Cardiac septum (tissue), 1 donor: Measurements from ENCODE around the gene STARD9. TPM values are rescaled to one million over a fixed set of nuclear protein-coding genes. Genes with fewer than 3 reads are reported as not detected.
"Not testable (repeated sequence)": the region's sequence is repeated elsewhere in the genome, so short reads cannot be mapped to it uniquely, and the experiment has no call there.

ENCODE experiments used
- DNase-seq: peaks from one replicate; pipeline ENCODE4 v3.0.0-alpha.2; 2020; ENCODE audit warnings: low spot score
- intact Hi-C: fragments of 100-400 bp; cut with DNase I; formaldehyde crosslinking; loops from one replicate; pipeline ENCODE4 v1.14.0; 2022
- total RNA-seq: library from RNA; stranded (reverse); fragmentation: NEBNext Ultra II Directional; extraction: Animal tissue kit (Norgen Biotek cat#: 25700); gene quantifications from one replicate; pipeline ENCODE4 v1.2.1, GENCODE V29; 2021
- donor health status: DM: no; HTN: no; CAD: no.

The STARD9 gene
- total RNA-seq, 1 donor from 2014 or later, result 9.2 TPM

DNA sequence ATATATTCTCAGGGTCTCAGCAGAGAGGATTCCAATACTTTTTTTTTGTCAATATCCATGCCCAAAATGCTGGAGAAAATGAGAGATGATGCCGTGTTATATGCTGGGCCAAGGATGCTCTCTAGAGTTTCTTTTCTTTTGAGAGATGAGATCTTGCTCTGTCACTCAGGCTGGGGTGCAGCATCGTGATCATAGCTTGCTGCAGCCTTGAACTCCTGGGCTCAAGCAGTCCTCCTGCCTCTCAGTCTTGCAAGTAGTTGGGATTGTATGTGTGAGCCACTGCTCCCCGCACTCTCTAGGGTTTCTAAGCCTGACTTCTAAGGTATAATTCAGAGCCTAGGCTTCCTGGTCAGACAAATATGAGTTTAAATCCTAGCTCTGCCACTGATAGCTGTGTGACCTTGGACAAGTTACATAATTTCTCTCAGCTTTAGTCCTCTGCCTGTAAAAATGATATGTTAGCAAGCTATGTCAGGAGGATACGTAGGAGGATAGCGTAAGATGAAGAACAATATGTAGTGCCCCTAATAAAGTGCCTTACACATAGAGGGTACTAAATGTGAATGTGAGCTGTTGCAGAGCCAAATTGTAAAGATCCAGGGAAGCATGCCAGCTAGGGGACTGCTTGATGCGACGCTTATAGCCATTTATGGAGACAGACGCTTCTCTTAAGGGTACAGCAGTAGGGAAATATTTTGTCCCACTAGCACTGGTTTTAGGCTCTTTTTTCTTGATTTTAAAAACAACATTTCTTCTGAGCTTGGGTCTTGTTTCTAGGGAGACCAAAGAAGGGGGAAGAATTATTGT, 7.4 kb downstream of the STARD9 start:
- no peak for DNase-seq
- intact Hi-C loops, result no loop called here

DNA sequence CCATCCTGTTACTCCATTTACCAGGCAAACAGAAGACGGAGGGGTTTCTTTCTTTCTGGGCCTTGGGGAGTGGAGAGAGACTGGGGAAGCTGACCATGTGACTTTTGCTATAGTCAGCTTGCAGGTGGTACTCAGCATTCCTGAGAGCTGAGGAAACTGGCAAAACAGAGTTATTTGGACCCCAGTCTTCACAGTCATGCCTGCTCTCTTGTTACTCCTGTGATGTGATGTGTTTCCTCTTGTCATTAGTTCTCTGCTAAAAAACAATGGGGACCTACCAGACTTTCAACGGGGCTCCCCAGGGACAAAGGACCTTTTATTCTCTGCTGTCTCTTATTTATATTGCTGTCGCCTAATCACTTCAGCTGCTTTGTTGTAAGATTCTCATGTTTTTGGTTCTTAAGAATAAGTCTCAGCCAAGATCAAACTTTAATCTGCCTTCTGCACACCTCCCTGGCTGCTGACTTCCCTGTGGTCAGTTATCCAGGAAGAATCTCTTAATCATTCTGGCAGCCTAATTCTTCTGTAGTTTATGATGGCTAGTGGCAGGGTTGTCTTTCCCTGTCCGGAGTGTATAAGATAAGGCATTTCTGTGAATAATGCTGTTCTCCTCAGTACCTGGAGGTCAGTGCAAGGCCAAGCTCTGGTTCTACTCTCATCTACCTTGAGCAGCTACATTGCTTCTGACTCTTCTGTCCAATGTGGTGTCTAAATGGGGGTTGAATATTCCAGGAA, 8.8 kb downstream of the STARD9 start:
- DNase-seq, result no peak
- intact Hi-C loops, result no loop called here

DNA sequence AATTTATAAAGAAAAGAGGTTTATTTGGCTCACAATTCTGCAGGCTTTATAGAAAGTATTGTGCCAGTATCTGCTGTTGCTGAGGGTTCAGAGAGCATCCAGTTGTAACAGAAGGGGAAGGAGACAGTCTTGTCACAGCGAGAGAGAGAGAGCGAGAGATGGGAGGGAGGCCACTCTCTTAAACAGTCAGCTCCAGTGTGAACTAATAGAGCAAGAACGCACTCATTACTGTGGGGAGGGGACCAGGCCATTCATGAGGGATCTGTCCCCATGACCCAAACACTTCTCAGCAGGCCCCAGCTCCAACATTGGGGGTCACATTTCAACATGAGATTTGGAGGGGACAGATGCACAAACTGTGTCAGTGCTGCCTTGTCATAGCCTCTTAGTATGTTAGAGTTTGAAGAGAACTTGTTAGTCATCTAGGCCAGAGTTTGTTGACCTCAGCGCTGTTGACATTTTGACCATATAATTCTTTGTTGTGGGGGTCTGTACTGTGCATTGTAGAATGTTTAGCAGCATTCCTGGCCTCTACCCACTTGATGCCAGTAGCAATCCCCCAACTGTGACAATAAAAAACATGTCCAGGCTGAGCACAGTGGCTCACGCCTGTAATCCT, 15.3 kb downstream of the STARD9 start:
- intact Hi-C loops, result loop anchor here (5.0 kb wide), 1 partner anchor 57 kb away; no protein-coding TSS in a partner anchor
- DNase-seq, result no peak

DNA sequence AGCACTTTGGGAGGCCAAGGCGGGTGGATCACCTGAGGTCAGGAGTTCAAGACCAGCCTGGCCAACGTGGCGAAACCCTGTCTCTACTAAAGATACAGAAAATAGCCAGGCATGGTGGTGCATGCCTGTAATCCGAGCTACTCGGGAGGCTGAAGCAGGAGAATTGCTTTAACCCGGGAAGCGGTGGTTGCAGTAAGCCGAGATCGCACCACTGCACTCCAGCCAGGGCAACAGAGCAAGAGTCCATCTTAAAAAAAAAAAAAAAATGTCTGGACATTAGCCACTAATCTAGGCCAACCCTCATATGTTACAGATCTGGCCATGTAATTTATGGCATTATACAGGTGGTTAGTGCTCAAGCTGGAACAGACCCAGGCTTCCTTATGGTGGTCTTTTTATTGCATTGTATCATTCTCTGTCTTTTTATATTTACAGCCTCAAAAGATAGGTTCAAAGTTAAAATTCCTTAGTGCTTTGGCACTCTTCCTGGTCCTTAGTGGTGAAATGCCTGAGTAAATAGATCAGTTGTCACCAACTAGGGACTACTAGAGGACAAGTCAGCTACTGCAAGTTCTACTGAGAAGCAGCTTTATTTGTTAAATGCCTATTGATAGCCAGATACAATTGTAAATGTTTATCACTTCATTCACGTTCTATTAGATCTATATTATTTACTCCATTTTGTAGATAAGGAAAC, 16.0 kb downstream of the STARD9 start:
- intact Hi-C loops, result loop anchor here (5.0 kb wide), 1 partner anchor 56 kb away; no protein-coding TSS in a partner anchor

DNA sequence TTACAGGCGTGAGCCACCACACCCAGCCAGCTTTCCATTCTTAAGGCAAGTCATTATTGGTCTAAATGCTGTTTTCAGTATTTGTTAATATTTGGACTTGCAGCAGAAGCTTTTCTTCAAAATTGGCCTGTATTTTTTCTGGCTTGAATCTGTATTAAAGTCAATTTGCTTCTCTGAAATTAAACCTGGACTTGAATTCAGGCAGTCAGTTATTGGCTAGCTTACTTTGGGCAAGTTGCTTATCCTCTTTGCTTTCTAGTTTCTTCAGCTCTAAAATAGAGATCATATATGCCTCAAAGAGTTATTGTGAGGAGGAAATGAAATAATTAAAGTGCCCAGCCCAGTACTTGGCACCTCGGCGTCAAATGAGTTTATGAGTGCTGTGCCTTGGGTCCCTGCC, 17.3 kb downstream of the STARD9 start:
- no peak for DNase-seq

More for the DNA sequence above, 16.0 kb downstream of the STARD9 start:
- no peak for DNase-seq

DNA sequence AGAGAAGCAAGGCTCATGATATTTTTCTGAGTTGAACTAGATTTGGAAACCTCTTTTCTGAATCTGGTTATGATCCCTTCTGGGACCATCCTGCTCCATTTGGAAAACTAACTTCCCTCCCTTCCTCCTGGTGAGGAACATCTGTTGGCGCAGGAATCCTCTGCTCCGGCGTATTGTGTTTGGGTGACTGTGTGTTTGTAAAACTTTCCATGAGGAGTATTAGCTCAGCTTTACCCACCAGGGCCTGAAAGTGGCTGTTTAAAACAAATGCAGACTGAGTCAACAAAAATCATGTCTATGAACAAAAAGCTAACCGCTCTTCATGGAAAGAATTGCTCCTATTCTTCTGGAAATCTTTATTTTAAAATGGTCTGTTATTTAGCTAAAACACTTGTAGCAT, 17.7 kb downstream of the STARD9 start:
- intact Hi-C loops, result loop anchor here (5.0 kb wide), 1 partner anchor 54 kb away; no protein-coding TSS in a partner anchor
- no peak for DNase-seq

More for the DNA sequence above, 17.3 kb downstream of the STARD9 start:
- intact Hi-C loops, result loop anchor here (5.0 kb wide), 1 partner anchor 55 kb away; no protein-coding TSS in a partner anchor

DNA sequence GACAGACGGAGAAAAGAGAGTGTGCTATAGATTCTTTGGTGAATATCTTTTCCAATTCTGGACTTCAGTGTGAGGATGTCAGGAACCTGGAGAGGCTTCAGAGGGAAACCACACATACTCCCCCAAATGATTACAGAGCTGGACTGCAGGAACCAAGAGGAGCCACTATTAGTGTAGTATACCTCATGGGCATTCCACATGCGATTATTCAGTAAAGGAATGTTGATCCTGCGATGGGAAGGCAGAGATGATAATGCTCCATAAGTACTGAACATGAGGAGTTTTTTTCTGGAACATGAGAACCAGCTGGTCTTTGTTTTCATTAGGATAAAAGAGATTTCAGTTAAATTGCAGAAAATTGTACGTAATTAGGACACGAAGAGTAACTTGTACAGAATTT, 18.7 kb downstream of the STARD9 start:
- DNase-seq, result no peak
- intact Hi-C loops, result loop anchor here (5.0 kb wide), 1 partner anchor 53 kb away; no protein-coding TSS in a partner anchor

DNA sequence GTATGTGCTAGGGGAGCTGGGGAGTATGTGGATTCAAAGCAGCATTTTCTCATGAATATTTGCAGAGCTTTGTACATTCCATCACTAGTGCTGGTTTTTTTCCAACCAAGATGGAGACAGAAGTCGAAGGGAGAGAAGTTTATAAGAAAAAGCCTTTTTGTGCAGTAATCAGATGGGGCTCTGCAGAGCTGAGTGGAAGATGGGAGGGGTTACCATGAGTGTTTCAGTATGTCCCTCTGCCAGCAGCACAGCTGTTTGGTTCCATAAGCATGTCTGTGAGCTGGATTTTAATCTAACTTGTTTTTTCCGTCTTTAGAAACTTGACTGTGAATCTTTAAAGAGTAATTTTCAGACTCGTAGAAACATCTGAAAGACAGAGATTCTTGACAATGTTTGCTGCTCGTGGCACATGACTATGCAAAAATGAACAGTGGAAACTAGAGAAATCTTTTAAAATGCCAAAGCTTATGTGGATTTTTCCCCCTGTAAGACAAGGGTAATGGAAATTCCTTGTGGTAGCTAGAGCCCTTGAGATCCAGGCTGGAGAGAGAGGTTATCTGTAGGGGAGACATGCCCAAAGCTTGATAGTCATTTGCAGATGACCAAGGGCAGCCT, 20.3 kb downstream of the STARD9 start:
- intact Hi-C loops, result no loop called here
- DNase-seq, result no peak

DNA sequence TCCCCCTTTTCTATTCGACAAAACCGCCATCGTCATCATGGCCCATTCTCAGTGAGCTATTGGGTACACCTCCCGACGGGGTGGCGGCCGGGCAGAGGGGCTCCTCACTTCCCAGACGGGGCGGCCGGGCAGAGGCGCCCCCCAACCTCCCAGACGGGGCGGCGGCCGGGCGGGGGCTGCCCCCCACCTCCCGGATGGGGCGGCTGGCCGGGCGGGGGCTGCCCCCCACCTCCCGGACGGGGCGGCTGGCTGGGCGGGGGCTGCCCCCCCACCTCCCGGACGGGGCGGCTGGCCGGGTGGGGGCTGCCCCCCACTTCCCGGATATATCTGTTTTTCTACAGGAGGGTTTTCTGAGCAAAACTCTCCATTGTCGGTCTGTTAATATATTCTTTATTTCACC, 25.9 kb downstream of the STARD9 start:
- intact Hi-C loops, DNase-seq: not testable (repeated sequence)

DNA sequence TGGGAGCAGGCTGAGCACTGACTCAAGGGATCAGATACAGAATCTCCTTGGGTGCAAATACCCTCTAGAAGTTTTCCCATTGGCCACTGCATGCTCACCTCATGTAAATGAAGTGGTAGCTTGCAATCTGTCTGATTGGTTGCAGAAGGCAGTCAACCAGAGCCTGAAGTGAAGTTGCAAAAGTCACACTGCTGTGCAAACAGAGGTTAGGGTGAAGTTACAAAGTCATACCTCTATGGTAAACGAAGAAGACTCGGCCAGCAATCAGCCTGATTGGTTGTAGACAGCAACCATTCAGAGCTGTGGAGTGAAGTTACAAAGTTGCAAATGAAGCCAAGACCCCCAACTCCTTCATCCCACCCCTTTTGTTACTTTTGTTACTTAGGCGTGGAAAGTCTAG, 27.1 kb downstream of the STARD9 start:
- DNase-seq, result no peak
- intact Hi-C loops, result no loop called here

DNA sequence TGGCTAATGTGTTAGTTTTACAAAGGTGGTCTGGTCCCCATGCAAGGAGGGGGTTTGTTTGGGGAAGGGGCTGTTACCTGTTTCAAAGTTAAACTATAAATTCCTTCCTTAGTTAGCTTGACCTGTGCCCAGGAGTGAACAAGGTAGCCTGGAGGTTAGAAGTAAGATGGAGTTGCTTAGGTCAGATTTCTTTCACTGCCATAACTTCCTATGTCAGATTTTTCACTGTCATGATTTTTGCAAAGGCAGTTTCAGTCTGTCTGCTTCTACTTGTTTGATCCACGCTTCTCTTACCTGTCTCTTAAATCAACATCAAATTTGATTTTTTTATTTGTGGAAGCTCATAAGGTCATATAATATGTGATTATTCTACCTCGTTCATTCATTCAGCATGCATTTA, 28.6 kb downstream of the STARD9 start:
- DNase-seq, result no peak
- intact Hi-C loops, result no loop called here

DNA sequence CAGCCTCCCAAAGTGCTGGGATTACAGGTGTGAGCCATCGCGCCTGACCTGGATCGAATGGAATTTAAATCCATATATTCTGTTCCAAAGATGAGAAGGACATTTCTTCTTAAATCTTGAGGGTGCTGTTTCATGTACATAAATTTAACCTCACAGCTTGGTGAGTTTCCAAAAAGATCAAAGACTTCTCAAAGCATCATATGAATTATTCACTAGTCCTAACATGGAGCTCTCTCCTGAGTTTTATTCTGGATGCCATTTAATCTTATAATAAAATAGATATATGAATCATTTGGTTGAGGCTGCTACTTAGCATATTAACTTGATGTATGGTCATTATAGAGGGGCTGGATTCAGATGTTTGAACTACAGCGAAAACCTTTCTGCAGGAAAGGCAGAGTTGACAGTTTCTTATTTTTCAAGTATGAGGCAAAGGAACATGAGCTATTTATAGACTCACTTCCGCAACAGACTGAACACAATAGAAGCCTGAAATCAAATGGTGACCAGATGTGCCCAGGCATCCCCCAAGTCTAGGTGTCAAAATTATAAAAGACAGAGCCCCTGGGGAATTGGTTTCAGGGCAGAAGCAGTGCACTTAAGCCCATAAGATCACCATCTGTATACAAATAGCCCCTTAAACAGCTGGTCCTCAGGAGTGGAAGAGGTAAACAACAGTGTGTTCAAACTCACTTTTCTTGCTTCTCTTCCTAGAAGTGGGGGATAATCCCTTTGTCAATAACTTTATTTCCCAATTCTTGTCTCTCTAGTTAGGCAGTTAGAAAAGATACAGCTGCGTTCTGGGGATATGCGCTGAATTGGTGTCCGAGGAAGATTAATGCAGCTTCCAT, 29.7 kb downstream of the STARD9 start:
- intact Hi-C loops, result no loop called here
- no peak for DNase-seq

DNA sequence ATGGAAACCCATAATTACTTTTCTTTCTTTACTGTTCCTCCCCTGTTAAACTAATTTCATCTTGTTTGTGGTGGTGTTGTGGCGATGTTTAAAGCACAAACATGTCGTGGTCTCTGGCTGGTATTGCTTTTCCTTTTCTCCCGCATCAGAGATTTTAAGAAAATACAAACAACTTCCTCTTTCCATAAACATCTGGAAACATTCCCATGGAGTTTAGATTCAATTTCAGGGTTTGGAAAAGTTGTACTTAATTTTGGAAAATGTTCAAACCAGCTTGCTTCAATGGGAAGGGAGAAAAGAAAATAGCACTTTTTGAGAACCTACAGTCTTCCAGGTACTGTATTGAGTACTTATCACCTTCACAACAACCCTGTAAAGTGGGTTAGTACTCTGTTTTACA, 30.4 kb downstream of the STARD9 start:
- intact Hi-C loops, result no loop called here
- DNase-seq, result no peak

DNA sequence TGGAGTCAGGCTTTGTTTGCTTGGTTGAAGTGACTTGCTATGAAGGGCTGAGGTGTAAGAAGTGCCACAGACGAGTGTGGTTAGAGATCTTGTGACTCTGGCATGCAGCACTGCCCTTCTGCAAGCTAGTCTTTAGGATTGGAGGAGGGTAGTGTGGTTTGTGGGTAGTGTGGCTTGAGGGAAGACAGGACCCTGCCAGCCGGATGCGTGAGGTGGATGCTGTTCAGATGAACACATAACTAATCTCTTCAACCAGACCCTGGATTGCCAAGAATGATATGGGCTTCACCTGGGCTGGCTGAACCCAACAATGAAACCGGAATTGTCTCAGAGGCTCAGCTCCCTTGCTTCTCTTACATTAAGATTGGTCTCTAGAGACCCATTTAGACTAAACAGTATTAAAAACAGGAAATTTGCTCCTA, 32.7 kb downstream of the STARD9 start:
- DNase-seq, result no peak
- intact Hi-C loops, result no loop called here

DNA sequence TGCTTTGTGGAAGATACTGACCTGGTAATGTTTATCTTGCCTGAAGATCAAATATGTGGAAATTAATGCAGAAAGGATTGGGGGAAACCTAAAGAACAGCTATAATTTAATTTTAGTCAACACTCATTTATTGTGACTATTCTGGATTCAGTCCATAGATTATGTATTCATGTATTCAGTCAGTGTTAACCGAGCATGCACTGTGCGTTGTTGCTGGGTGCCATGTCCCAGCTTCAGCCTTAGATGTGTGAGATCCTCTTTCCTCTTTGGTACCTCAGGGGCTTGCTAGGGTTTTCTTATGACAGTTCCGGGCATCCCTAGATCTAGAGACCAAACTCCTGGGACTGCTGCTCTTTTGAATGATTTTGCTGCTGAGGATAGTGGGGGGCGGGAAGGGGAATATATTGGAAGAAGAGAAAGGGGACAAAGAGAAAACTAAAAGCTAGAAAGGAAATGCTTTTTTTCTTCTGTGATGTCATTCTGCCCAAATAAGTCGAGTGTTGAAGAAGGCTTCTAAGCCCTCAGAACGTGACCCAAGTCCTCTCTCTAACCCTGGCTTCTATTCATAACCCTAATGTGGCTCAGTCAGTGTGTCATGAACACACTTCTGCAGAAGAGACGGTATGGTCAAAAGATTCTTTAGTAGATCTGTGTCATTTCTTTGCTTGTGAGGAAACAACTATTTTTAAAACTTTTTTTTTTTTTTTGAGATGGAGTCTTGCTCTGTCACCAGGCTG, 33.5 kb downstream of the STARD9 start:
- DNase-seq, result no peak
- intact Hi-C loops, result no loop called here

DNA sequence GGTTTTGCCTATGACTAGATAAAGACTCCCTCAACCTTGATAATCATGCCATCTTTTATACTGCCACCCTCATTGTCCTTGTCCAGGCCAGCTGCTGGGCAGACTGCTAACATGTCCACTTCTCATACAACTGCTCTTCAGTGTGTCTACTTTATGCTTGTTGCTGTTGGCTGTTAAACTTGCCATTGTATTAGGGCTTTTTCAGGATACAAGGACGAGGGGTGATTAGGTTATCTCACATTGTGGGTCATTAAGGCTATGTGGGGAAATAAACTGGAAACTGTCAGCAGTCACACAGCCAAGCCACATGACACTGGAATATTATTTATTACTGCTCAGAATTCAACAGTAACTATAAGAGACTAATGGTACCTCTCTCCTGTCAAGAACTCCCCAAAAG, 36.1 kb downstream of the STARD9 start:
- intact Hi-C loops, result no loop called here
- DNase-seq, result no peak

DNA sequence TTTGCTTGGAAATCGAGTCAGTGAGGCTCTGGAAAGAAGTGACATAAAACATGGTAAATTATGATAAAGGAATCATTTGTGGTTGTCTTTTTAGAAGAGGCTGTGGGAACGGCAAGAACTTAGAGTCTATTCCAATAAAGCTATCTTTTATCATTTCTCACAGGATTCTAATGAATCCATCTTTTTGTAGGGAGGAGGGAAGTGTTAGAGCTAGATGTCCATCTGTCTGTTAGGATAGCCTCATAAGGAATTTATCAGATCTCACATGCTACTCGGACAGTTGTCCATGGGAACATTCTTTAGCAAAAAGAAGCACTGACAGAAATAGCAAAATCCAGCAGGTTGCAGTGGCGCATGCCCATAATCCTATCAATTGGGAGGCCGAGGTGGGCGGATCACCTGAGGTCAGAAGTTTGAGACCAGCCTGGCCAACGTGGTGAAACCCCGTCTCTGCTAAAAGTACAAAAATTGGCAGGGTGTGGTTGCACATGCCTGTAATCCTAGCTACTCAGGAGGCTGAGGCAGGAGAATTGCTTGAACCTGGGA, 37.0 kb downstream of the STARD9 start:
- DNase-seq, result no peak
- intact Hi-C loops, result no loop called here
